Heart left ventricle (tissue), 13 donors: Measurements from ENCODE around the gene ADARB1.

Experiments
- CTCF ChIP-seq, 12 donors: fragments of 200-600 bp; sonication (generic) in 4 of 12; IDR thresholded peaks; one replicate each; pipeline versions ENCODE4 v1.5.0 to v1.8.0; 2018 to 2022; ENCODE audit warnings: antibody characterized with exemption in 12 of 12, mild to moderate bottlenecking in 5 of 12
- POLR2A ChIP-seq, 2 donors: fragments of 450-650 bp; IDR thresholded peaks; one replicate each; pipeline ENCODE4 v1.6.1; 2017; ENCODE audit warnings: antibody characterized with exemption in 2 of 2, mild to moderate bottlenecking in 2 of 2, moderate library complexity in 2 of 2
- donor health status: ischemic (EF 13 %, LVEDD 7.1; RV severe dilation, severe dysfunction).
- donor health status: DM: no; HTN: yes; CAD: no.
- donor health status: DM: no; HTN: no; CAD: no.
- donor health status: ischemic (EF 25% LVEDD 6.9; RV normal size, moderate dysfunction).
- donor health status: ischemic (EF 25% LVEDD 5.7; RV mildly dilated, moderate dysfunction).
- donor health status: ischemic (EF 35%, LVEDD 5.7; RV mildly dilated, moderate dysfunction).
- donor health status: nonischemic (EF 11% LVEDD 7.7; RV severe dilation, severe dysfunction).
- donor health status: DM: yes; HTN: yes; CAD: no.
- donor health status: PGD.
- donor health status: ischemic (EF 29% LVEDD 5.4; RV normal size, mild dysfunction).
- donor health status: nonischemic (EF 23%, LVEDD 6.1; RV moderate dilation, normal function).

- TF ChIP-seq CTCF (IDR thresholded peaks at IDR 0.05) (no peak), POLR2A (IDR thresholded peaks at IDR 0.05) (no peak)
Observed at GRCh38 chr21:45225741-45226327, 151.5 kb downstream of the ADARB1 start.
